Subcutaneous abdominal adipose tissue (tissue), 5 donors: ENCODE data around the gene PSMB5.
A peak's percentile ranks its signal among the peaks of the same experiment; 100 is the strongest.

Experiments
- H3K27ac ChIP-seq: one replicate; pipeline ENCODE4 v1.7.0; 2013; ENCODE audit warnings: low read depth, mild to moderate bottlenecking, inconsistent platforms, low read length, moderate library complexity
- H3K27me3 ChIP-seq, 5 donors: one replicate each; pipeline ENCODE4 v1.7.0; 2013; ENCODE audit warnings: low read length in 5 of 5, inconsistent platforms in 1 of 5; ENCODE audit not compliant: control insufficient read depth in 5 of 5, insufficient read depth in 4 of 5
- H3K36me3 ChIP-seq, 5 donors: one replicate each; pipeline ENCODE4 v1.7.0; 2013; ENCODE audit warnings: low read length in 5 of 5; ENCODE audit not compliant: control insufficient read depth in 5 of 5, insufficient read depth in 5 of 5
- H3K4me1 ChIP-seq, 5 donors: one replicate each; pipeline ENCODE4 v1.7.0; 2013; ENCODE audit warnings: low read length in 5 of 5, mild to moderate bottlenecking in 3 of 5, moderate library complexity in 1 of 5; ENCODE audit not compliant: control insufficient read depth in 5 of 5, insufficient read depth in 5 of 5
- H3K4me3 ChIP-seq, 5 donors: one replicate each; pipeline ENCODE4 v1.7.0; 2013; ENCODE audit warnings: low read length in 5 of 5, low read depth in 1 of 5
- H3K9ac ChIP-seq, 5 donors: one replicate each; pipeline ENCODE4 v1.7.0; 2013; ENCODE audit warnings: low read length in 5 of 5, mild to moderate bottlenecking in 4 of 5, moderate library complexity in 3 of 5
- H3K9me3 ChIP-seq, 5 donors: one replicate each; pipeline ENCODE4 v1.7.0; 2013; ENCODE audit warnings: low read length in 5 of 5; ENCODE audit not compliant: control insufficient read depth in 5 of 5
- donor health status: healthy.
- donor health status: healthy.
- donor health status: healthy.
- donor health status: healthy.
- donor health status: healthy.

Gene PSMB5

GRCh38 chr14:23070262-23071129, 35.8 kb upstream of the PSMB5 start:
- peak overlapping the region; percentile 79 to 92 (median 90) for H3K9ac ChIP-seq

GRCh38 chr14:23069413-23069806, 34.7 kb upstream of the PSMB5 start:
- peaks cover 3 to 35% (median 28%) of the 10 kb centered on the region in 5 donors for H3K4me1 ChIP-seq
- H3K27me3 ChIP-seq, result no peaks in the 10 kb centered on the region
- peak overlapping the region; percentile 90 for H3K27ac ChIP-seq
- H3K4me3 ChIP-seq, result no peak overlapping the region
- peaks cover 10 to 58% (median 51%) of the 10 kb centered on the region in 5 donors for H3K36me3 ChIP-seq
- H3K9ac ChIP-seq, result peak overlapping the region in 2 of 5 donors; percentile 41 to 57
- H3K9me3 ChIP-seq, result no peaks in the 10 kb centered on the region

More at GRCh38 chr14:23070262-23071129, 35.8 kb upstream of the PSMB5 start:
- Histone ChIP-seq H3K4me1 (peaks cover 3 to 35% (median 28%) of the 10 kb centered on the region in 5 donors), H3K36me3 (peaks cover 17 to 60% (median 52%) of the 10 kb centered on the region in 5 donors), H3K9me3 (no peaks in the 10 kb centered on the region), H3K4me3 (peak overlapping the region; percentile 72 to 91 (median 80)), H3K27ac (peak overlapping the region; percentile 90), H3K27me3 (no peaks in the 10 kb centered on the region)

GRCh38 chr14:23068789-23069412, 34.2 kb upstream of the PSMB5 start:
- no peak overlapping the region for H3K4me3 ChIP-seq
- peak overlapping the region; percentile 90 for H3K27ac ChIP-seq
- no peaks in the 10 kb centered on the region for H3K27me3 ChIP-seq
- peaks cover 10 to 59% (median 56%) of the 10 kb centered on the region in 5 donors for H3K36me3 ChIP-seq
- H3K9ac ChIP-seq, result peak overlapping the region in 1 of 5 donors; percentile 41
- H3K4me1 ChIP-seq, result peaks cover 3 to 35% (median 28%) of the 10 kb centered on the region in 5 donors
- no peaks in the 10 kb centered on the region for H3K9me3 ChIP-seq

GRCh38 chr14:23067847-23068788, 33.4 kb upstream of the PSMB5 start:
- Histone ChIP-seq H3K27me3 (no peaks in the 10 kb centered on the region), H3K4me3 (no peak overlapping the region), H3K9ac (no peak overlapping the region), H3K36me3 (peaks cover 16 to 64% (median 63%) of the 10 kb centered on the region in 5 donors), H3K4me1 (peaks cover 3 to 35% (median 28%) of the 10 kb centered on the region in 5 donors), H3K27ac (no peak overlapping the region), H3K9me3 (no peaks in the 10 kb centered on the region)

- H3K27ac ChIP-seq, result no peak overlapping the region
- H3K9ac ChIP-seq, result no peak overlapping the region
- peaks cover 3 to 36% (median 30%) of the 10 kb centered on the region in 5 donors for H3K4me1 ChIP-seq
- H3K27me3 ChIP-seq, result no peaks in the 10 kb centered on the region
- H3K4me3 ChIP-seq, result no peak overlapping the region
- peaks cover 18 to 68% (median 67%) of the 10 kb centered on the region in 5 donors for H3K36me3 ChIP-seq
- no peaks in the 10 kb centered on the region for H3K9me3 ChIP-seq
Measured at GRCh38 chr14:23066855-23067744, 32.4 kb upstream of the PSMB5 start.

- Histone ChIP-seq H3K27ac (no peak overlapping the region), H3K27me3 (no peaks in the 10 kb centered on the region), H3K9me3 (no peaks in the 10 kb centered on the region), H3K9ac (peak overlapping the region in 2 of 5 donors; percentile 10 to 48), H3K4me1 (peaks cover 0 to 32% (median 26%) of the 10 kb centered on the region in 5 donors), H3K36me3 (peaks cover 18 to 71% (median 70%) of the 10 kb centered on the region in 5 donors), H3K4me3 (no peak overlapping the region)
Measured at GRCh38 chr14:23066368-23066767, 31.7 kb upstream of the PSMB5 start.

- Histone ChIP-seq H3K9ac (no peak overlapping the region), H3K27me3 (no peaks in the 10 kb centered on the region), H3K4me3 (no peak overlapping the region), H3K27ac (no peak overlapping the region), H3K9me3 (no peaks in the 10 kb centered on the region), H3K36me3 (peaks cover 18 to 91% (median 85%) of the 10 kb centered on the region in 5 donors), H3K4me1 (peaks cover 0 to 12% (median 10%) of the 10 kb centered on the region in 5 donors)
Measured at GRCh38 chr14:23063601-23064000, 28.9 kb upstream of the PSMB5 start.

- H3K9ac ChIP-seq, result no peak overlapping the region
- peaks cover 0 to 18% (median 16%) of the 10 kb centered on the region in 5 donors for H3K4me1 ChIP-seq
- no peaks in the 10 kb centered on the region for H3K9me3 ChIP-seq
- H3K4me3 ChIP-seq, result no peak overlapping the region
- H3K36me3 ChIP-seq, result peaks cover 18 to 77% (median 70%) of the 10 kb centered on the region in 5 donors
- peak overlapping the region; percentile 19 for H3K27ac ChIP-seq
- H3K27me3 ChIP-seq, result no peaks in the 10 kb centered on the region
Measured at GRCh38 chr14:23062002-23062401, 27.3 kb upstream of the PSMB5 start.
